Fibroblast of villous mesenchyme (primary cell): ENCODE data around the gene TNIK. TPM values are rescaled to one million over a fixed set of nuclear protein-coding genes. Genes with fewer than 3 reads are reported as not detected.
A peak's percentile ranks its signal among the peaks of the same experiment; 100 is the strongest.
"Not testable (repeated sequence)": the region's sequence is repeated elsewhere in the genome, so short reads cannot be mapped to it uniquely, and the experiment has no call there.

Source experiments
- DNase-seq: peaks from one replicate; pipeline ENCODE4 v3.0.0-alpha.2; 2010; ENCODE audit warnings: low read depth
- H3K4me3 ChIP-seq: 2 replicates; pipeline ENCODE4 v1.5.1; 2011; ENCODE audit warnings: low read depth, mild to moderate bottlenecking, low read length
- total RNA-seq: library from RNA; depleted of rRNA; stranded (reverse); fragments of >200 nt; gene quantifications from 2 replicates; pipeline ENCODE4 v1.2.3, GENCODE V29; 2012
- TF ChIP-seq, protein P1 (sequence below): IDR thresholded peaks from 2 replicates; pipeline ENCODE4 v1.5.1; 2012; ENCODE audit warnings: low read depth, mild to moderate bottlenecking, low read length; ENCODE audit not compliant: insufficient read depth

TNIK gene
- total RNA-seq, 1 donor: 5.2 TPM

- peak; percentile 77 for DNase-seq
- H3K4me3 ChIP-seq: no peak overlapping the region
- TF ChIP-seq, protein P1, sequence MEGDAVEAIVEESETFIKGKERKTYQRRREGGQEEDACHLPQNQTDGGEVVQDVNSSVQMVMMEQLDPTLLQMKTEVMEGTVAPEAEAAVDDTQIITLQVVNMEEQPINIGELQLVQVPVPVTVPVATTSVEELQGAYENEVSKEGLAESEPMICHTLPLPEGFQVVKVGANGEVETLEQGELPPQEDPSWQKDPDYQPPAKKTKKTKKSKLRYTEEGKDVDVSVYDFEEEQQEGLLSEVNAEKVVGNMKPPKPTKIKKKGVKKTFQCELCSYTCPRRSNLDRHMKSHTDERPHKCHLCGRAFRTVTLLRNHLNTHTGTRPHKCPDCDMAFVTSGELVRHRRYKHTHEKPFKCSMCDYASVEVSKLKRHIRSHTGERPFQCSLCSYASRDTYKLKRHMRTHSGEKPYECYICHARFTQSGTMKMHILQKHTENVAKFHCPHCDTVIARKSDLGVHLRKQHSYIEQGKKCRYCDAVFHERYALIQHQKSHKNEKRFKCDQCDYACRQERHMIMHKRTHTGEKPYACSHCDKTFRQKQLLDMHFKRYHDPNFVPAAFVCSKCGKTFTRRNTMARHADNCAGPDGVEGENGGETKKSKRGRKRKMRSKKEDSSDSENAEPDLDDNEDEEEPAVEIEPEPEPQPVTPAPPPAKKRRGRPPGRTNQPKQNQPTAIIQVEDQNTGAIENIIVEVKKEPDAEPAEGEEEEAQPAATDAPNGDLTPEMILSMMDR: no peak
These were observed 76.8 kb downstream of the TNIK start for GRCh38 chr3:171383206-171384018.

DNA sequence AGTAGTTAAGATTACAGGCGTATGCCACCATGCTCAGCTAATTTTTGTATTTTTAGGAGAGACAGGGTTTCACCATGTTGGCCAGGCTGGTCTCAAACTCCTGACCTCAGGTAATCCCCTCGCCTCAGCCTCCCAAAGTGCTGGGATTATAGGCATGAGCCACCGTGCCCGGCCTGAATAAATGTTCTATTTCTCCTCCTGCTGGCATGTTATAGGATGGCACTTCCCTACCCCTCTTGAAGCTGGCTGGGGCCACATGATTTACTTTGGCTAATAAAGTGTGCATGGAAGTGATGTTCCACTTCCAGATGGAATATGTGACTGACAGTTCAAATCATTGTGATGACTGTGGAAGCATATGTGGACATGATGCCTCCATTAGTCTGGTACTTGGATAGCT, 77.9 kb downstream of the TNIK start:
- not testable (repeated sequence) for H3K4me3 ChIP-seq, DNase-seq

GRCh38 chr3:171380711-171381425, 79.3 kb downstream of the TNIK start:
- no peak overlapping the region for H3K4me3 ChIP-seq

GRCh38 chr3:171379961-171380483, 80.2 kb downstream of the TNIK start:
- TF ChIP-seq, protein P1: no peak
- H3K4me3 ChIP-seq: no peak overlapping the region
- DNase-seq: peak; percentile 52

More at GRCh38 chr3:171380711-171381425, 79.3 kb downstream of the TNIK start:
- peak; percentile 74 for DNase-seq
- TF ChIP-seq, protein P1: no peak

- no peak for DNase-seq
- TF ChIP-seq, protein P1: no peak
- H3K4me3 ChIP-seq: no peak overlapping the region
These were observed 80.9 kb downstream of the TNIK start for GRCh38 chr3:171379281-171379680.

DNA sequence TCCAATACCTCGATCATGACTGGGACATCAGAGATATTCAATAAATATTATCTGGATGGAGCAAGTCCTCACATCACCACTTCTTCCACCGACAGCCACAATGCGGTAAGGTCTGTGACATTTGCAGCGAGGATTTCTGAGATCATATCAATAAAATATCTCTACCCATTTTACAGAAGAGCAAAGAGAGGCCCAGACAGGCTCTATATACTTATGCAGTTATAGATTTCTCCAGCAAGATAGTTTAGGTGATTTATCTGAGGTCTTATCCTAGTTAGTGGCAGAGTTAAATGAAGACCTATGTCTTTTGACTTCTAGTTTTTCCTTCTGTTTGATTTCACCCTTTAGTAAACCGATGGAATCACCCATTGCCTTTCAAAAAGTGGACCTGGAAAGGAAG, 81.6 kb downstream of the TNIK start:
- H3K4me3 ChIP-seq: no peak overlapping the region
- TF ChIP-seq, protein P1: no peak
- no peak for DNase-seq

GRCh38 chr3:171377859-171378258, 82.3 kb downstream of the TNIK start:
- DNase-seq: no peak
- TF ChIP-seq, protein P1: no peak
- no peak overlapping the region for H3K4me3 ChIP-seq
